GM23338 (cell line): ENCODE measurements around the gene TMEM123.

Source experiments
- CTCF ChIP-seq, 2 experiments: fragments of 200-600 bp in 1 of 2; sonication (generic) in 1 of 2; conservative IDR thresholded peaks; 2 replicates each; pipeline versions ENCODE4 v1.5.1 to v1.6.1; 2016 to 2017; ENCODE audit warnings: antibody characterized with exemption in 2 of 2, low read depth in 2 of 2, mild to moderate bottlenecking in 2 of 2, moderate library complexity in 1 of 2
- EZH2 ChIP-seq: fragments of 200-600 bp; sonication (generic); IDR thresholded peaks from one replicate; pipeline ENCODE4 v1.8.0; 2017; ENCODE audit warnings: antibody characterized with exemption, mild to moderate bottlenecking, low read depth; ENCODE audit not compliant: unreplicated experiment
- REST ChIP-seq: IDR thresholded peaks from one replicate; pipeline ENCODE4 v1.6.1; 2018; ENCODE audit warnings: antibody characterized with exemption; ENCODE audit not compliant: unreplicated experiment

GRCh38 chr11:102428696-102429095 lies 23.9 kb downstream of the TMEM123 start:
- no peak for TF ChIP-seq CTCF (conservative IDR thresholded peaks at IDR 0.05; ENCODE audit: low read depth in 2 of 2)
- TF ChIP-seq REST: no peak
- no peak for TF ChIP-seq EZH2
